ENCODE measurements around the gene PRMT2.

PRMT2 gene

DNA sequence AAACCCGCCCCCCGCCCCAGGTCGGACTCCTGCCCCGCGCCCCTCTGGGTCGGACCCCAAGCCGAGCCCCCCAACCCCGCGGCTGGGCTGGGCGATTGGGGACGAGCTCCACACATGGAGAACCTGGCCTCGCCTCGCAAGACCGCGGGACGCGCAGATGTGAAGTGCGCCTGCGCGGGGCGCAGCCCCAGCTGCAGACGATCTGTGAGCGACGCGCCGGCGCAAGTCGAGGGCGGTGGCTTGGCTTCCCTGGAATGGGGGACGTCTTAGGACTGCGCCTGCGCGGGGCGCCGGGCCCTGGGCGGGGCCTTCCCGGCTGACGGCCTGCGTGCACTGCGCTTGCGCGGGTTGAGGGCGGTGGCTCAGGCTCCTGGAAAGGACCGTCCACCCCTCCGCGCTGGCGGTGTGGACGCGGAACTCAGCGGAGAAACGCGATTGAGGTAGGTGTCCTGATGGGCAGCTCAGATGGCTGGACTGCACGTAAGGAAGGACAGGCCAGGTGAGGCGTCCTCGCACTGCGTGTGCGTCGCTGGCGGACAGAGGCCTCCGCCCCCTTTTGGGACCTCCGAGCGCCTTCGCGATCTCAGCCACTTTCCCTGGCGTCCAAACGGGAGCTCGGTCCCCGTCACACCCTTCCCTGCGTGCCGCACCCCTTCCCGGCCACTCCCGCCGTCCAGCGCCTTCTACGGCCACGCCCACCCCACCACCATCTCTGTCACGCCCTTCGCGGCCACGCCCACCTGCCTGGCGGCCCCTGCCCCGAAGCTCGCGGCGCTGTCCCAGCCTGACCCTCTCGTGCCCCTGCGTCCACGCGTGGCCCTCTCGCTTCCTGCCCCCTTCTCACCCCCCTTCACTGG, at the start of gene PRMT2:
PRMT2 (plus strand) TSS at position 351 of the 857 bp plus-strand sequence. CDS start 1,278 bp downstream, outside the sequence.
- DNase-seq = peak; percentile 90 to 98

DNA sequence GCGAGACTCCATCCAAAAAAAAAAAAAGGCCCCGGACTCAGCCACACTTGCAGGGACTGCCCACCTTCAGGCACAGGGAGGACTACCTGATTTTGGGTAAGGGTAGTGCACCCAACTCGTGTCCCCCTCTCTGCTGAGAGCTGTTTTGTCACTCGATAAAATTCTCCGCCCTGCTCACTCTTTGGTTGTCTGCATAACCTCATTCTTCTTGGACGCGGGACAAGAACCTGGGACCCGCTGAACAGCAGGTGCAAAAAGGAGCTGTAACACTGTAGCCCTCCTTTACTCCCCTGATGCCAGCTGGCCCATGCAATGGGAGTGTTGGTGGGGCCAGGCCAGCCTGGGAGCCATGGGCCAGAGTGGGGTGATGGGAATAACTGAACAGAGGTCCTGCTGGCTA, 41.2 kb upstream of the PRMT2 start:
- DNase-seq = no peak

DNA sequence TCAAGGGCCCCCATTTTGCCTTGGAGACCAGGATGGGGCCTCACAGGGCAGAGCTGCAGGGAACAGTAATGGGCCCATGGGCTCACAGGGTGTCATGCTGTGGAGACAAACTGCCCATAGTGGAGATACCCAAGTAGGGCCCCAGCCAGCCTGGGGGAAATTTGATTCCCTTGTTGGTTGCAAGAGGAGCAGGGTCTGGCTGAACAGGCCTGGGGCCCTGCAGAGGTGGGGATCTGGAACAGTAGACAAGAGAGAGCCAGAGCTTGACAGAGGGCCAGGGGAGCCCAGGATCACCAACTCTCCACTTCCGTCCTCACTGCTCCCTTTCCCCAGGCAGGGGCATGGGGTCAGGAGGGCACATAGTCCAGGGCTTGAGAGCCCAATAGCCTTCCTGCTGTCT, 39.3 kb upstream of the PRMT2 start:
- no peak for DNase-seq

DNA sequence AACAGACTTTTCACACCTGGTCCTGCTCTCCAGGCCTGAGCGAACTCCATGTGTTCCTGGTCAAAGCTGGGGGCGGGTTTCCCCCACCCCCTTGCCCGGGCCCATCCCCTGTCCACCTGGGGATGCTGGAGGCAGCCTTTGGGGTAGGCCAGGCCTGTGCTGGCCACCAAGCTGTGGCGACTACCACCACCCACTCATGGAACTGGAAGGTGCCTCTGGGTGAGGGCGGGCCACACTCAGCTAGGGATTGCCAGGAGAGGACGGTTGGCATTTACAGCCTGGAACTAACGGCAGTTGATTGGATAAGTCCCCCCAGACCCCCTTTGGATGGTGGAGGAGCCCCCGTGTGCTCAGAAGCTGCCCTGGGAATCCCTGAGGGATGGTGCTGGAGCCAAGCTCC, 38.4 kb upstream of the PRMT2 start:
- no peak for DNase-seq

DNA sequence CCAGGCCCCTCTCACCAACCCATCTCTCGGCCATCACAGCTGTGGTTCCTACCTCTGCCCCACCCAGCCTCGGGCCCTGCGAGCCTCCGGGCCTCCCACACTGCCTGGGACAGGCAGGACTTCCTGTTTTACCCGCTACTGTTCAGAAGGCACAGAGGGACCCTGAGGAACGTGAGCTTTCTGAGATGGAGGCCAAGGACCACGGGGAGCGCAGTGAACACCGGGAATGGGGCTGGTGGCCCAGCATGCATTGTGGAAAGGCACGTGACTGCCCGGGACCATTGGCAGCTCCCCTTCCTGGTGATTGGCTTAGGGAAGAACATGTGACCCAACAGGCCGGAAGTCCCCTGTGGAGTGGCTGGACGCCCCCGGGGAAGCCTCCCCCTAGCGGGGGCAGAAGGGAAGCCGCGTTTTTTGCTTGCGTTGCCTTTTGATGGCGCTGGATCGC, 37.6 kb upstream of the PRMT2 start:
- DNase-seq = no peak

DNA sequence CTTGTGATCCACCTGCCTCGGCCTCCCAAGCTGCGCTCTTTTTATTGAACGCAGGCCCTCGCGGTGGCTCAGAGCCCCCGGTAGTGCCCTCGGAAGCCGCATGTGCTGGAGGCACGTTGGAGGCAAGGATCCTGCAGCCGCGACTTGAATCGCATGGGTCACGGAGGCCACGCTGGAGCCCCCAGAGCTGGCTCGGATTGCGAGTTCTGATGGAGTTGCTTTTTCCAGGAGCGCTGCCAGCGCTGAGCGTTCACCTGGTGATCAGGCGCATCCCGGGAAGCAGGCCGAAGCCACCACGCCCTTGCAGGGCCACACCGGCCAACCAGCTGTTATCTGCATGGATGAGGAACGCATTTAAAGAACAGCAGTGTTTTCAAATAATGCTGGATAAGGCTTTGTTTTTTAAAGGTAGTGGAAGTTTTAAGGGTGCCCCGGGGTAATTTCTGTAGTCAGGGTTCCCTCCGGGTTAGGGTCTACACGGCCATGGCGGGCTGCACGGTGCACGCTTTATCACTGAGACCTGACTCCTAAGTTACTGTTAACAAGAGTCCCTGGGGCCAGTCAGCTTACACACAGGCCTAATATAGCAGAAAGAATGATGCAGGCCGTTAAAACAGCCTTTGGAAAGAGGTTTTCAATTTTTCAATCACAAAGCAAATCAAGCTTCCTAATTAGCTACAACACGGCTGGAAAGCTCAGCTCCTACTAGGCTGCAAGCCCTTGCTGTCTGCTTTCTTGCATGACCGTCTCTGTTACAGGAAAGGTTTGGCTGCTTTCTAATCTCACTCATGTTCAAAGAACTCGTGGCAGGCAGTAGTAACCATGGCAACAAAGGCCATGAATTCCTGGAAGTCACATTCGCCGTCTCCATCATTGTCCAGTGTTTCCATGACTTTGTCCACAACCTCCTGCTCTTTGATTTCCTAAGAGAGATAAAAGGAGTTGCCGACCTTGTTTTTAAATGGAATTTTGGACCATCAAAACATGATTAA, 36.6 kb upstream of the PRMT2 start:
- no peak for DNase-seq

DNA sequence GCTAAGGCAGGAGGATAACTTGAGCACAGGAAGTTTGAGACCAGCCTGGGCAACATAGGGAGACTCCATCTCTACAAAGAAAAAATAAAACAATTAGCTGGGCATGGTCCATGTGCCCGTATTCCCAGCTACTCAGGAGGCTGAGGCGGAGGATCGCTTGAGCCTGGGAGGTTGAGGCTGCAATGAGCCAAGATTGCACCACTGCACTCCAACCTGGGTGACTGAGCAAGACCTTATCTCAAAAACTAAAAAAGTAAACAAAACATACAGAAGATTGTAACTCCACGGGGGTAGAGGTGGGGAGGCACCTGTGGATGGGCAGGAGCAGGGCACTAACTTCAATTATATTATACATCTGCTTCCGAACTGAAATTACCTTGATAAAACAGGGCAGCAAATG, 35.2 kb upstream of the PRMT2 start:
- DNase-seq = no peak

DNA sequence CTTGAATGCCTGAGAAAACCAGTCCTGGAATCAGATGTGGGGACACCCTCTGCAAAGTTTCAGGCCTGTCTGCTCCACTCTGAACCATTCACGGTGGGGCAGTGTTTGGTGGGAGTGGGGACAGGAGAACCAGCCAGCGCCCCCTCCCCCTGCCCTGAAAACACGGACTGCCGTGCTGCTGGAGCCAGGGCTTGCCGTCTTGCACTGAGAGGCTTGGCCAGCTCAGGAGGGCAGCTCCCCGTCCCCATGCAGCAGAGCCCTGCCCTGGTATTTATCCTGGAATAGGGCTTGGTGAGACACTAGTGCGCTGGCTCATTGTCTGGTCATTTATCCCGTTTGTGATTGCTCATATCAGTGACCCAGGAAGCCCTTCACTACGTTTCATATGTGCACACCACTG, 34.5 kb upstream of the PRMT2 start:
- no peak for DNase-seq

DNA sequence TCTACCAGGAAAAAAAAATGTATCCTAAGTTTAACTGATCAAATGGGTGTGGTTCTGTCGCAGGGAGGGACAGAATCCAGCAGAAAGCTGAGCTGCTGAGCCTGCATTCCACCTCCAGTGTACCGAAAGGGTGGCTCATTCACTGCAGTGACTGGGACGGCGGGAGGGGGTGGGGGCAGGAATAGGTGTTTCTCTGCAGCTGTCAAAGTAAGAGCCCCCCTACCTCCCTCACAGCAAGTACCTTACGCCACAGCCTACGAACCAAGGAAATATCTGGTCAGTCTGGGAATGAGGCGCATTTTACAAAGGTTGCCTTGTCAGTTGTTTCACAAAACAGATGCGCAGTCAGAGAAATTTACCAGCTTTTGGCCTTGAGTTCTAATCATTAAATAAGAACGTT, 32.2 kb upstream of the PRMT2 start:
- no peak for DNase-seq

DNA sequence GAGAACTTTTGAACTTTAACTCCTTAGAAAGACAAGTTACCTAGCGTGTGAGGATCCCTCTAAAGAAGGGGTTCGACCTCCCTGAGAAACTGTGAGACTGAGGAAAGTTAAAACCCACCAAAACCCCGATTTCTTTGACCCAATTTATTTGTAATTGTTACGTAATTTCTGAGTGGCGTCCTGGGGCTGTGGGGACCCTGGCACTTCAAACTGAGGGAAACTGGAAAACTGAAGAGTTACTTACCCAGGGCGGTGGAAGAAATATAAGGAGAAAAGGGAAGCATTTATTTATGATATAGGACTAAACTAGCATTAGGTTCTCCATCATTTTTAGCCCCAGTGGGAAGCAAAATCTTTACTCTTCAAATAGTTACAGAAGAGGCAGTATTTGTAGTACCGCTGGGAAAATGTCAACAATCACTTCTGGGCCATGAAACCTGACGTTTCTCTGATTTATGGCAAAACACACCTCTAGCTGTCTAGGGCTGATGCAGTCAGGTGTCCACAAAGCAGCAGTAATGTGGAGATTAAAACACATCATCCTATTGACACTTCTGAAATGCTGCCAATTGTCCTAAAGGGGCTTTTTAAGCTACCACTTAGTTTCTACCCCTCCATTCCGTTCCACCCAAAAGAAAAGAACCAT, 31.0 kb upstream of the PRMT2 start:
- DNase-seq = no peak

DNA sequence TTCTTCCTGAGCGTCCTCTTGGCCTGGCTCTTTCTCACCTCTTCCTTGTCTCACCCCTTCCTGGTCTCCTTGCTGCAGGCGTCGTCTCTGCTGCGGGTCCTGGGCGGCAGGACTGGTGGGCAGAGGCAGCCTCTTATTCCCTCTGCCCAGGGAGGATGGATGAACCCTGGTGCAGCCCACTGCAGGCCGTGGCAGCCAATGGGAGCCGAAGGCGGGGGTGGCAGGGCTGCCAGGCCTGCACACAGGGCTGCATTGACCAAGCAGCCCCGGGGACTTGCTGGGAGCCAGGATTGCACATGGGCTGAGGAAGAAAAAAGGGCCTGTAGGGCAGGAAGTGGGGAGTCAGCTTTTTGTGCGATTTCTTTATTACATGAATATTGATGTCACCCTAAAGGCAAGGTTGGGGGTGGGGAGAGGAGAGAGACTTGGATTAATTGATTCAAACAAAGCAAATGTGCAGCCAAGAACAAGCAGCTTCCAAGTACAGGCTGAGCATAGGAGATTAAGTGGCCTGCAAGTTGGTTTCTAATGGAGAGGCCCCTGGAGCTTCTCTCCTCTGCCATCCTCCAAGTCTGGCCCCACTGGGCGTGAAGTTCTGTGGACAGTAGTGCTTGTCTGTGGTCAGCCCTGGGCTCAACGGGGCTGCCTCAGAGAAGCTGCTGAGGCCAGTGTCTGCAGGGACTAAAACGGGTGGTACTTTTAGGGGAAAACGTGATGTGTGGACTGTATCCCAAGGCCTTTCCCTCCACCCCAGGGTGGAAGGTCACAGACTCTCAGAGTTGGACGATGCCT, 30.3 kb upstream of the PRMT2 start, which contains the start of gene S100B:
S100B (minus strand) TSS at position 108 of the 792 bp plus-strand sequence. CDS start 2,667 bp downstream, outside the sequence.
- DNase-seq = peak in 1 of 2 experiments; percentile 15

DNA sequence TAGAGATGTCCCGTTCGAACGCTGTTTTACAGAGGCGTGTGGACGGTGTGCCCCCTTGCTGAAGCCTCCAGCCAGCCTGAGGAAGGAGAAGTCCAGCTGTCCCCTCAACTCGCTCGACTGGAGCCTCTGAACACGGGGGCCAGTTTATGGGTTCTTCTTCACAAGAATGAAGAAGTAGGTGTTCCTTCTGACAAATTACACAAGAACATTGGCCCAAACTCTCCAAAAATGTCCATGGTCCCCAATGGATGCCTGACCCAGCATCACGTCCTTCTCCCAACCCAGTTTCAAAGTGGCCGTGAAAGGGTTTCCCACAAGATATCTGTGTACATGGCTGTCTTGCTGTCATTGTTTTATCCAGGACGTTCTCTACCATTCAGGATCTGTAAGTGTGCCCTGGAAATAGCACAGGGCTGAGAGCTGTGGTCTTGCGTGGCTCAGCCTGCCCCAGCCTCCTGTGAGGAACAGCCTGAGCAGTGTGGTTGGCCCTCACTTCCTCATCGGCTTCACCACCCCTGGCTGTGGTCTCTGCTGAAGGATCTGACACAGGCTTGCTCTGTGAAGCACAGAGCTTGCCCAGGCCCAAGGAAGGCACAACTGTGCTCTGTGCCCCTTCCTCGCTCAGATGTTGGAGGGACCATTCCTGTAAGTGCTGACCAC, 29.6 kb upstream of the PRMT2 start:
- no peak for DNase-seq

DNA sequence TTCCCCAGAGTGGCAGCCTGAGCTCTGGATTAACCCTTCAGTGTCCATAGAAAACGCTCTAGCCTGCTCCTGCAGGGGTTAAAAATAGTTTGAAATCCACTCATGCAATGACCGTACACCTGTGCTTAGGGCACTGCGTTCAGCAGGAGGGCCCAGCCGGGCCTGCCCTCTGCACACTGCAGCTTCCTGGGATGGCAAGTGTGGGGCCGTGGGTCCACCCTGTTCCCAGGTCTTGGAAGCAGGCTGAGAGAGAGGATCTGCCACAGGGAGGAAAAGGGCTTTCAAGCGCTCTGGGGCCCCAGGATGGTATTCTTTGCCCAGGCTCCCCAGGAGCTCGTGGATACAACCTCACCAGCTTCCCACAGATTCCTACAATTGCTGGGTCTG, 29.1 kb upstream of the PRMT2 start:
- no peak for DNase-seq

DNA sequence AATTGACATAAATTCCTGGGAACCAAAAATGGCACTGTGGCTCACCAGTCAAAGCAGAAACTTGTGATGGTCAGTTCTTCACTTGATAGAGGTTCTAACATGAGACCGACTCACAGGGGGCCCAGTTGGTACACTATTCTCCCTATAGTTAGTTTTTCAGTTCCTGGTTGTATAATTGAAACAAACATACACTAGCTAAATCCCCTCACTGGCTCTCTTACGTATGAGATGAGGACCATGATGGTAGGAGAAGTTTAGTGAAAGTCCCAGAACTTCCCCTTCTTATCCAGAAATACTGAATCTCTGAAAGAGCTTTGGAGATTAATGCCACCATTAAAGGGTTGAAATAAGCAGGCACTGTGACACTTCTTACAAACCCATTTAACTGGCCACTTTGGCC, 27.8 kb upstream of the PRMT2 start:
- DNase-seq = no peak

DNA sequence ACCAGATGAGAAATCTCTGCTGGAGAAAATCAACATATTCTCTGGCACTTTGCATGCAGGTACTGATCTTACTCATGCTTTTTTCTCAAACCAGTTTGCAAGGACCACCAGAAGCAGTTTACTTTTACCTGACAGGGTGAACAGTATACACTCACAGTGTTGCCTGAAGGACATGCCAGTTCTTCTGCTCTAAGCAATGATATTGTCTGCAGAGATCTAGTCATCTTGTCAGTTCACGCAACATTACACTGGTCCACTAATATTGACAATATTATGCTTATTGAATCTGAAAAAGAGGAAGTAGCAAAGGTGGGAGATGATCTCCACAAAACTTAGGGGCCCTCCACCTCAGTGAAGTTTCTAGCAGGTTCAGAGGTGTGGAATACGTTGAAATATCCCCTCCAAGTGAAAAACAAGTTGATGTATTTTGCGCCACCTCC, 26.8 kb upstream of the PRMT2 start:
- DNase-seq = no peak

DNA sequence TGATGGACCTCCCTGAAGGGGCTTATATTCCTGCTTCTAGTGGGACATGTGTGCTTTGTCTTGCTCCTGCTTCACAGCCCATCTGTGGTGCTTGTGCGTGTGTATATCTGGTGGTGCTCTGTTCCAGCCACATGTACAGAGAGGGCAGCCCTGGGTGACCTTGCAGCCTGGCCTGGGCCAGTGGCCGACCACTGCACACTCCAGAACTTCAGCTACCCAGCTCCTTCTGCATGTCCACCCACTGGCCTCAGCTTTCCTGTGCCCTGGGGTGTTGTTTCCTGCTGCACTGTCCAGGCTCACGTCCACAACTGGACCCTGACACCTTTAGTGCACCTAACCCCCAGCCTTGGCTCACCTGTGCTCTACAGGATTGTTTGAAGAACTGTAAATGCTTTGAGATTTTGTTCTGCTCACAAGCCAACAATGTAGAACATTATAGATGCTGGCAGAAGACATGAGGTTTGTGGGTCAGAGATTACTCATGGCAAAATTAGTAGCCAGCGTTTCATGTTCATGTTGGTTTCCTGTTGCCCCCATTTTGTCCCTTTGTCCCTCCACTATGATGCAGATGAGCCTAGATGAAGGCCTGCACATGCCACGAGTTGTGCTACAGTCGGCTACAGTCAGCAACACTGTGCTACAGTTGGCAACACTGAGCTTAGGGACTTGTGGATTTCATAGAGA, 25.3 kb upstream of the PRMT2 start:
- no peak for DNase-seq

DNA sequence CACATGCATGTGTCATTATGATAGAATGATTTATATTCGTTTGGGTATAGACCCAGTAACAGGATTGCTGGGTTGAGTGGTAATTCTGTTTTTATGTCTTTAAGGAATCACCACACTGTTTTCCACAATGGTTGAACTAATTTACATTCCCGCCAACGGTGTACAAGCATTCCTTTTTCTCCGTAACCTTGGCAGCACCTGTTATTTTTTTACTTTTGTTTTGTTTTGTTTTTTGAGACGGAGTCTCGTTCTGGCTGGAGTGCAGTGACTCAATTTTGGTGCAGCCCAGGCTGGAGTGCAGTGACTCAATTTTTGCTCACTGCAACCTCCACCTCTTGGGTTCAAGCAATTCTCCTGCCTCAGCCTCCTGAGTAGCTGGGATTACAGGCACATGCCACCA, 22.1 kb upstream of the PRMT2 start:
- DNase-seq = no peak

DNA sequence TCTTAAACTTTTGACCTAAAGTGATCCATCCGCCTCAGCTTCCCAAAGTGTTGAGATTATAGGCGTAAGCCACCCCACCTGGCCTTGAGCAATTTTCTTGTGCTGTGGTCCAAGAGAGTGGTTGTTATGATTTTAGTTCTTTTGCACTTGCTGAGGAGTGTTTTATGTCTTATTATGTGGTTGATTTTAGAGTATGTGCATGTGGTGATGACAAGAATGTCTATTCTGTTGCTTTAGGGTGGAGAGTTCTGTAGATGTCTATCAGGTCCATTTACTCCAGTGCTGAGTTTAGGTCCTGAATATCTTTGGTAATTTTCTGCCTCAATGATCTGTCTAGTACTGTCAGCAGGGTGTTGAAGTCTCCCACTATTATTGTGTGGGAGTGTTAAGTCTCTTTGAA, 19.4 kb upstream of the PRMT2 start:
- DNase-seq = no peak

DNA sequence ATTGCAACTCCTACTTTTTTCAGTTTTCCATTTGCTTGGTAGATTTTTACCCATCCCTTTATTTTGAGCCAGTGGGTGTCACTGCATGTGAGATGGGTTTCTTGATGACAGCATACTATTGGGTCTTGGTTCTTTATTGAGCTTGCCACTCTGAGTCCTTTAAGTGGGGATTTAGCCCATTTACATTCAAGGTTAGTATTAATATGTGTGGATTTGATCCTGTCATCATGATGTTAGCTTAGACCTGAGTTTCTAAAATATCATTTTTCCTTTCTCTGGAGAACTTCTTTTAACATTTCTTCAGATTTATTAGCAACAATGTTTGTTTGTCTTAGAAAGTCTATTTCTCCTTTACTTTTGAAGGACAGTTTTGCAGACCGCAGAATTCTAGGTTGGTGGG, 18.8 kb upstream of the PRMT2 start:
- DNase-seq = no peak

DNA sequence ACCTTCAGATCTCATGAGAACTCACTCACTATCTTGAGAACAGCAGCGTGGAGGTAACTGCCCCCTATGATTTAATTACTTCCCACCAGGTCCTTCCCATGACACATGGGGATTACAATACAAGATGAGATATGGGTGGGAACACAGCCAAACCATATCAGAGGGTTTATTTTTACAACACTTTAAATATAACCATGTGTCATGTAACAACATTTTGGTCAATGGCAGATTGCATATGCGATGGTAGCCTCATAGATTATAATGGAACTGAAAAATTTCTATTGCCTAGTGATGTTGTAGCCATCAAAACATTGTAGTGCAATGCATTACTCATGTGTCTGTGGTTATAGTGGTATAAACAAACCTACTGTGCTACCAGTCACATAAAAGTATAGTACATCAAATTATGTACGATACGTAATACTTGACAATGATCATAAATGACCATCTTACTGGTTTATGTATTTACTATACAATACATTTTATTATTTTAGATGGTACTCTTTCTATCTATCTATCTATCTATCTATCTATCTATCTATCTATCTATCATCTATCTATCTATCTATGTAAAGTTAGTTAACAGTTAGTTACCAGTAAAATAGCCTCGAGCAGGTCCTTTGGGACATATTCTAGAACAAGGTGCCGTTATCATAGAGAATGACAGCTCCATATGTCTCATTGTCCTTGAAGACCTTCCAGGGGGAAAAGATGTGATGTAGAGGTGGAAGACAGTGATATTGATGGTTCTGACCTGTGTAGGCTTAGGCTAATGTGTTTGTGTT, 18.0 kb upstream of the PRMT2 start:
- DNase-seq = no peak
